Measurements from ENCODE around the gene RCBTB1. TPM values are rescaled to one million over a fixed set of nuclear protein-coding genes. Genes with fewer than 3 reads are reported as not detected.

The RCBTB1 gene
- total RNA-seq, 2 donors from 2014 or later: 22.6 to 22.7 TPM

- Histone ChIP-seq H3K27me3 (replicated peaks; ENCODE audit: insufficient read depth) (no peaks in the 10 kb centered on the region), H3K27ac (no peak overlapping the region)
Measured at GRCh38 chr13:49488563-49488962, 96.8 kb downstream of the RCBTB1 start.

More at GRCh38 chr13:49488563-49488962, 96.8 kb downstream of the RCBTB1 start:
- ATAC-seq (ENCODE audit: insufficient number of reproducible peaks, low FRiP score, low read depth): no peak
- no peak for DNase-seq (ENCODE audit: low spot score)
- Histone ChIP-seq H3K9me3 (no peaks in the 10 kb centered on the region), H3K36me3 (peaks cover 20% of the 10 kb centered on the region), H3K4me3 (no peak overlapping the region), H3K4me1 (ENCODE audit: control insufficient read depth in 1 of 2, low read depth in 2 of 2) (no peaks in the 10 kb centered on the region)
- TF ChIP-seq, protein P1, sequence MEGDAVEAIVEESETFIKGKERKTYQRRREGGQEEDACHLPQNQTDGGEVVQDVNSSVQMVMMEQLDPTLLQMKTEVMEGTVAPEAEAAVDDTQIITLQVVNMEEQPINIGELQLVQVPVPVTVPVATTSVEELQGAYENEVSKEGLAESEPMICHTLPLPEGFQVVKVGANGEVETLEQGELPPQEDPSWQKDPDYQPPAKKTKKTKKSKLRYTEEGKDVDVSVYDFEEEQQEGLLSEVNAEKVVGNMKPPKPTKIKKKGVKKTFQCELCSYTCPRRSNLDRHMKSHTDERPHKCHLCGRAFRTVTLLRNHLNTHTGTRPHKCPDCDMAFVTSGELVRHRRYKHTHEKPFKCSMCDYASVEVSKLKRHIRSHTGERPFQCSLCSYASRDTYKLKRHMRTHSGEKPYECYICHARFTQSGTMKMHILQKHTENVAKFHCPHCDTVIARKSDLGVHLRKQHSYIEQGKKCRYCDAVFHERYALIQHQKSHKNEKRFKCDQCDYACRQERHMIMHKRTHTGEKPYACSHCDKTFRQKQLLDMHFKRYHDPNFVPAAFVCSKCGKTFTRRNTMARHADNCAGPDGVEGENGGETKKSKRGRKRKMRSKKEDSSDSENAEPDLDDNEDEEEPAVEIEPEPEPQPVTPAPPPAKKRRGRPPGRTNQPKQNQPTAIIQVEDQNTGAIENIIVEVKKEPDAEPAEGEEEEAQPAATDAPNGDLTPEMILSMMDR (IDR thresholded peaks at IDR 0.05): no peak

Other genes starting within 250 kb of the RCBTB1 start
- gene CAB39L, start 141.5 kb downstream of the RCBTB1 start, total RNA-seq: 10 to 100 TPM; 38.7 to 46.7 TPM
- gene SETDB2, start 141.3 kb downstream of the RCBTB1 start, total RNA-seq: 1 to 10 TPM; 9.0 to 9.1 TPM
- 10 to 100 TPM; 39.3 to 51.1 TPM for gene PHF11, start 89.6 kb downstream of the RCBTB1 start, total RNA-seq
- 1 to 10 TPM; 1.1 to 1.6 TPM for gene ARL11, start 42.9 kb upstream of the RCBTB1 start, total RNA-seq
- 10 to 100 TPM; 12.2 to 43.9 TPM for gene EBPL, start 105.9 kb upstream of the RCBTB1 start, total RNA-seq
- 10 to 100 TPM; 30.3 to 30.9 TPM for gene KPNA3, start 207.1 kb upstream of the RCBTB1 start, total RNA-seq

Data from thoracic aorta (tissue), 2 donors.